DOHH2 (cell line): ENCODE measurements around the gene SSPN.

Experiments
- H3F3A ChIP-seq: fragments of 200-600 bp; sonication (generic), shearing (Covaris generic); 2 replicates; pipeline ENCODE4 v1.6.0; 2016; ENCODE audit warnings: antibody characterized with exemption, mild to moderate bottlenecking; ENCODE audit not compliant: control insufficient read depth, insufficient read depth
- H3K27ac ChIP-seq: fragments of 200-600 bp; sonication (generic); 2 replicates; pipeline ENCODE4 v1.5.1; 2014; ENCODE audit warnings: low read depth, mild to moderate bottlenecking, low read length, moderate library complexity
- H3K27me3 ChIP-seq: fragments of 200-600 bp; sonication (generic); 2 replicates; pipeline ENCODE4 v1.6.1; 2014; ENCODE audit warnings: mild to moderate bottlenecking, low read length, mixed read lengths; ENCODE audit not compliant: control insufficient read depth
- H3K36me3 ChIP-seq: fragments of 200-600 bp; sonication (generic); 2 replicates; pipeline ENCODE4 v1.6.1; 2014; ENCODE audit warnings: mild to moderate bottlenecking, low read length, moderate library complexity, mixed read lengths; ENCODE audit not compliant: control insufficient read depth
- H3K4me1 ChIP-seq: fragments of 200-600 bp; sonication (generic); 2 replicates; pipeline ENCODE4 v1.6.1; 2014; ENCODE audit warnings: mild to moderate bottlenecking, low read length, mixed read lengths; ENCODE audit not compliant: control insufficient read depth
- H3K4me2 ChIP-seq: fragments of 200-600 bp; sonication (generic); 2 replicates; pipeline ENCODE4 v1.6.0; 2014; ENCODE audit warnings: mild to moderate bottlenecking, low read length, moderate library complexity
- H3K4me3 ChIP-seq: fragments of 200-600 bp; sonication (generic); 2 replicates; pipeline ENCODE4 v1.5.1; 2014; ENCODE audit warnings: mild to moderate bottlenecking, low read length, mixed read lengths
- H3K79me2 ChIP-seq: fragments of 200-600 bp; sonication (generic); 2 replicates; pipeline ENCODE4 v1.6.1; 2014; ENCODE audit warnings: mild to moderate bottlenecking, low read length, mixed read lengths; ENCODE audit not compliant: control insufficient read depth
- H3K9me2 ChIP-seq: fragments of 200-600 bp; sonication (generic); replicated peaks from 2 replicates; pipeline ENCODE4 v1.6.1; 2014; ENCODE audit warnings: mild to moderate bottlenecking, low read length, mixed read lengths; ENCODE audit not compliant: control insufficient read depth
- H3K9me3 ChIP-seq: fragments of 200-600 bp; sonication (generic); 2 replicates; pipeline ENCODE4 v1.6.1; 2014; ENCODE audit warnings: antibody characterized with exemption, low read length, mixed read lengths; ENCODE audit not compliant: control insufficient read depth, insufficient read depth
- H4K20me1 ChIP-seq: fragments of 200-600 bp; sonication (generic); 2 replicates; pipeline ENCODE4 v1.6.0; 2014; ENCODE audit warnings: low read depth, mild to moderate bottlenecking, antibody characterized with exemption, low read length, moderate library complexity; ENCODE audit not compliant: control insufficient read depth, insufficient read depth
- EZH2phosphoT487 ChIP-seq: fragments of 200-600 bp; sonication (generic); IDR thresholded peaks from 2 replicates; pipeline ENCODE4 v1.6.1; 2017; ENCODE audit warnings: borderline replicate concordance, mild to moderate bottlenecking, antibody characterized with exemption, low read length, moderate library complexity, mixed read lengths
- TF ChIP-seq, protein P1 (sequence below): fragments of 200-600 bp; sonication (generic); IDR thresholded peaks from one replicate; pipeline ENCODE4 v1.5.1; 2014; ENCODE audit warnings: antibody characterized with exemption, mild to moderate bottlenecking, low read depth, low read length; ENCODE audit not compliant: poor library complexity, severe bottlenecking

Gene SSPN

GRCh38 chr12:26205298-26205697 is 9.9 kb downstream of the SSPN start:
- Histone ChIP-seq H3K36me3 (no peaks in the 10 kb centered on the region), H3K4me1 (no peaks in the 10 kb centered on the region), H3K4me3 (no peak overlapping the region), H3K79me2 (no peaks in the 10 kb centered on the region), H4K20me1 (no peaks in the 10 kb centered on the region), H3K27me3 (peaks cover 13% of the 10 kb centered on the region), H3K27ac (no peak overlapping the region), H3F3A (no peaks in the 10 kb centered on the region), H3K4me2 (no peak overlapping the region), H3K9me2 (no peaks in the 10 kb centered on the region), H3K9me3 (no peaks in the 10 kb centered on the region)
- TF ChIP-seq EZH2phosphoT487 = no peak

DNA sequence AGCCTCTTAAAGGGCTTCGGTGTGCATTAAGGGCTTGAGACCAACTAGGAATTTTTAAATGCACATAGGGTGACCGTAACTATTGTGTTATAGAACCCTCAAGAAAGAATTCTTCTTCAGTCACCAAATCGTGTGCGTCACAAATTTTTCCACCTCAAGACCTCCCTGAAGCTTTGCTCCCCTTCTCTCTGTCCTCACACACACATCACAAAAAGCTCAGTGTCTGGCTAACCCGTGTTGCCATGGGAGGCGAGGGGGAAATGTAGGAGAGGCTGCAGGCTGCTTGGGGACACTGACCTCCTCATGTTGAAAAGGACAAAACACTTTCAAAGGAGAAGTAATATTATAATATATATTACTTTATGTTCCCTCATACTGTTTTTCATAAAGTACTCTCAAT is 10.6 kb downstream of the SSPN start:
- Histone ChIP-seq H3K27ac (no peak overlapping the region), H3K79me2 (no peaks in the 10 kb centered on the region), H3F3A (no peaks in the 10 kb centered on the region), H4K20me1 (no peaks in the 10 kb centered on the region), H3K4me3 (no peak overlapping the region), H3K4me1 (no peaks in the 10 kb centered on the region), H3K36me3 (no peaks in the 10 kb centered on the region), H3K4me2 (no peak overlapping the region), H3K27me3 (peaks cover 13% of the 10 kb centered on the region), H3K9me2 (no peaks in the 10 kb centered on the region), H3K9me3 (no peaks in the 10 kb centered on the region)
- TF ChIP-seq EZH2phosphoT487 = no peak
- TF ChIP-seq, protein P1, sequence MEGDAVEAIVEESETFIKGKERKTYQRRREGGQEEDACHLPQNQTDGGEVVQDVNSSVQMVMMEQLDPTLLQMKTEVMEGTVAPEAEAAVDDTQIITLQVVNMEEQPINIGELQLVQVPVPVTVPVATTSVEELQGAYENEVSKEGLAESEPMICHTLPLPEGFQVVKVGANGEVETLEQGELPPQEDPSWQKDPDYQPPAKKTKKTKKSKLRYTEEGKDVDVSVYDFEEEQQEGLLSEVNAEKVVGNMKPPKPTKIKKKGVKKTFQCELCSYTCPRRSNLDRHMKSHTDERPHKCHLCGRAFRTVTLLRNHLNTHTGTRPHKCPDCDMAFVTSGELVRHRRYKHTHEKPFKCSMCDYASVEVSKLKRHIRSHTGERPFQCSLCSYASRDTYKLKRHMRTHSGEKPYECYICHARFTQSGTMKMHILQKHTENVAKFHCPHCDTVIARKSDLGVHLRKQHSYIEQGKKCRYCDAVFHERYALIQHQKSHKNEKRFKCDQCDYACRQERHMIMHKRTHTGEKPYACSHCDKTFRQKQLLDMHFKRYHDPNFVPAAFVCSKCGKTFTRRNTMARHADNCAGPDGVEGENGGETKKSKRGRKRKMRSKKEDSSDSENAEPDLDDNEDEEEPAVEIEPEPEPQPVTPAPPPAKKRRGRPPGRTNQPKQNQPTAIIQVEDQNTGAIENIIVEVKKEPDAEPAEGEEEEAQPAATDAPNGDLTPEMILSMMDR = no peak

DNA sequence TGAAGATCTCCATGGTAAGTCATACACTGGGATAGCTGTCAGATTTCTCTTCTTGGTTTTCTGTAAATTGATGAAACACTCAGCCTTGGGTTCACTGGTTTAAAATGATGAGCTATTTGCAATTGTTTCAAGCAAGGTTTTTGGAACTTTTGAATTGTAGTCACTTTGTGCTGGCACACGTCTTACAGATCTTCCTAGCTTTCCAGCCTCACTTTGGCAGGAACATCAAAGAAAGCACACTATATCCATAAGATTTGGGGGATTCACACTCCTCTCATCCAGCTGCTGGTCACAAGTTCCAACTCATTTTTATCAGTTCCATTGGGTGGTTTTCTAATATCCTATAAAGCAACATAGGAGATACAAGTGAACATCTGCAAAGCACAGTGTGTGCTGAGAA is 16.0 kb downstream of the SSPN start:
- Histone ChIP-seq H3K9me3 (no peaks in the 10 kb centered on the region), H3K27me3 (peaks cover 8% of the 10 kb centered on the region), H3K79me2 (no peaks in the 10 kb centered on the region), H3K9me2 (no peaks in the 10 kb centered on the region), H3K4me3 (no peak overlapping the region), H3F3A (no peaks in the 10 kb centered on the region), H3K4me1 (no peaks in the 10 kb centered on the region), H3K36me3 (no peaks in the 10 kb centered on the region), H4K20me1 (no peaks in the 10 kb centered on the region), H3K27ac (no peak overlapping the region), H3K4me2 (no peak overlapping the region)
- TF ChIP-seq EZH2phosphoT487 = no peak
- TF ChIP-seq, protein P1 = no peak

DNA sequence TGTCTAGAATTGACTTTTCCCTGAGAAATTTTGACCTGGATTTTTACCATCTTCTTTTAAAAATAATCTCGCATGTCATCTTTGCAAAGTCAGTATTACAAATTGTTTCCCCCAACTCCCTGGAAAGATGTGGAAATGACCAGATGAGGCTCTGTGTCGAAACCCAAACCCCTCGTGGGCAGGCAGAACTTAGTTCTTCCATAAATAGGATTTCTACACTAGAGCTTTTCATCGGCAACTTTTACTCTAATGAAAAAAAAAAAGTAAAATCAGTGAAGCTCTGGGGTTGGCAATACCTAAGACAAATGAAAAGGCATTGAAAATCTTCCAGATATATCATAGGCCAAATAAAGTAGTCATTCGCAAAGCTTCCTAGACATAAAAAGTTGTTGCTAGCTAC is 17.0 kb downstream of the SSPN start:
- Histone ChIP-seq H3K4me1 (no peaks in the 10 kb centered on the region), H3F3A (no peaks in the 10 kb centered on the region), H3K27ac (no peak overlapping the region), H4K20me1 (no peaks in the 10 kb centered on the region), H3K4me3 (no peak overlapping the region), H3K27me3 (peaks cover 8% of the 10 kb centered on the region), H3K79me2 (no peaks in the 10 kb centered on the region), H3K9me2 (no peaks in the 10 kb centered on the region), H3K9me3 (no peaks in the 10 kb centered on the region), H3K4me2 (no peak overlapping the region), H3K36me3 (no peaks in the 10 kb centered on the region)
- no peak for TF ChIP-seq EZH2phosphoT487
- TF ChIP-seq, protein P1 = no peak
